Ishikawa (cell line): ENCODE data around the gene HDAC6.

Experiments
- CEBPB ChIP-seq: IDR thresholded peaks from 2 replicates; pipeline ENCODE4 v1.6.1; 2012
- CREB1 ChIP-seq: IDR thresholded peaks from 2 replicates; pipeline ENCODE4 v1.6.1; 2012; ENCODE audit warnings: low read depth
- EGR1 ChIP-seq: IDR thresholded peaks from 2 replicates; pipeline ENCODE4 v1.6.1; 2012
- EP300 ChIP-seq: IDR thresholded peaks from 2 replicates; pipeline ENCODE4 v1.6.1; 2012; ENCODE audit warnings: borderline replicate concordance
- FOXM1 ChIP-seq: IDR thresholded peaks from 2 replicates; pipeline ENCODE4 v1.6.1; 2012; ENCODE audit warnings: low read depth, borderline replicate concordance
- MAX ChIP-seq: IDR thresholded peaks from 2 replicates; pipeline ENCODE4 v1.6.1; 2012
- RAD21 ChIP-seq: IDR thresholded peaks from 2 replicates; pipeline ENCODE4 v1.6.1; 2012; ENCODE audit warnings: low read depth
- TAF1 ChIP-seq: IDR thresholded peaks from 2 replicates; pipeline ENCODE4 v1.6.1; 2012; ENCODE audit warnings: low read depth, mild to moderate bottlenecking
- TCF12 ChIP-seq: IDR thresholded peaks from 2 replicates; pipeline ENCODE4 v1.6.1; 2012; ENCODE audit warnings: low read depth
- USF1 ChIP-seq: IDR thresholded peaks from 2 replicates; pipeline ENCODE4 v1.6.1; 2012
- ZBTB7A ChIP-seq: IDR thresholded peaks from 2 replicates; pipeline ENCODE4 v1.6.1; 2012; ENCODE audit warnings: low read depth
- TF ChIP-seq, protein P1 (sequence below): IDR thresholded peaks from 2 replicates; pipeline ENCODE4 v1.6.1; 2012; ENCODE audit warnings: low read depth, mild to moderate bottlenecking

- TF ChIP-seq TAF1 (no peak), EP300 (no peak), MAX (no peak), TCF12 (no peak), CREB1 (no peak), EGR1 (no peak), CEBPB (no peak), FOXM1 (peak; percentile 21; the same call in 1 of the 2 replicates), ZBTB7A (no peak), RAD21 (no peak), USF1 (no peak)
- TF ChIP-seq, protein P1, sequence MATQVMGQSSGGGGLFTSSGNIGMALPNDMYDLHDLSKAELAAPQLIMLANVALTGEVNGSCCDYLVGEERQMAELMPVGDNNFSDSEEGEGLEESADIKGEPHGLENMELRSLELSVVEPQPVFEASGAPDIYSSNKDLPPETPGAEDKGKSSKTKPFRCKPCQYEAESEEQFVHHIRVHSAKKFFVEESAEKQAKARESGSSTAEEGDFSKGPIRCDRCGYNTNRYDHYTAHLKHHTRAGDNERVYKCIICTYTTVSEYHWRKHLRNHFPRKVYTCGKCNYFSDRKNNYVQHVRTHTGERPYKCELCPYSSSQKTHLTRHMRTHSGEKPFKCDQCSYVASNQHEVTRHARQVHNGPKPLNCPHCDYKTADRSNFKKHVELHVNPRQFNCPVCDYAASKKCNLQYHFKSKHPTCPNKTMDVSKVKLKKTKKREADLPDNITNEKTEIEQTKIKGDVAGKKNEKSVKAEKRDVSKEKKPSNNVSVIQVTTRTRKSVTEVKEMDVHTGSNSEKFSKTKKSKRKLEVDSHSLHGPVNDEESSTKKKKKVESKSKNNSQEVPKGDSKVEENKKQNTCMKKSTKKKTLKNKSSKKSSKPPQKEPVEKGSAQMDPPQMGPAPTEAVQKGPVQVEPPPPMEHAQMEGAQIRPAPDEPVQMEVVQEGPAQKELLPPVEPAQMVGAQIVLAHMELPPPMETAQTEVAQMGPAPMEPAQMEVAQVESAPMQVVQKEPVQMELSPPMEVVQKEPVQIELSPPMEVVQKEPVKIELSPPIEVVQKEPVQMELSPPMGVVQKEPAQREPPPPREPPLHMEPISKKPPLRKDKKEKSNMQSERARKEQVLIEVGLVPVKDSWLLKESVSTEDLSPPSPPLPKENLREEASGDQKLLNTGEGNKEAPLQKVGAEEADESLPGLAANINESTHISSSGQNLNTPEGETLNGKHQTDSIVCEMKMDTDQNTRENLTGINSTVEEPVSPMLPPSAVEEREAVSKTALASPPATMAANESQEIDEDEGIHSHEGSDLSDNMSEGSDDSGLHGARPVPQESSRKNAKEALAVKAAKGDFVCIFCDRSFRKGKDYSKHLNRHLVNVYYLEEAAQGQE, result peak; percentile 59; the same call in 1 of the 2 replicates
Observed at GRCh38 chrX:48835524-48836329, 33.9 kb downstream of the HDAC6 start, which contains the start of gene PCSK1N.
